Kidney (tissue), 14 donors: ENCODE results near the gene CD320. TPM values are rescaled to one million over a fixed set of nuclear protein-coding genes. Genes with fewer than 3 reads are reported as not detected.
"Not testable (repeated sequence)": the region's sequence is repeated elsewhere in the genome, so short reads cannot be mapped to it uniquely, and the experiment has no call there.

Experiments
- DNase-seq, 5 donors: peaks; one replicate each; pipeline ENCODE4 v3.0.0-alpha.2; 2013 to 2020
- FAIRE-seq: peaks from 2 replicates; lab custom pipeline; 2012; peaks lifted over from hg19 to GRCh38; lab: Jason Lieb, UNC
- H3K27ac ChIP-seq, 2 donors: one replicate each; pipeline ENCODE4 v1.7.0; 2013; ENCODE audit warnings: low read depth in 2 of 2, low read length in 2 of 2, inconsistent platforms in 1 of 2
- H3K27me3 ChIP-seq: one replicate; pipeline ENCODE4 v1.7.1; 2013; ENCODE audit warnings: low read length, inconsistent platforms; ENCODE audit not compliant: control insufficient read depth, insufficient read depth
- H3K36me3 ChIP-seq, 3 donors: one replicate each; pipeline versions ENCODE4 v1.7.0 to v1.7.1; 2013; ENCODE audit warnings: low read length in 3 of 3, control low read depth in 1 of 3, inconsistent platforms in 1 of 3; ENCODE audit not compliant: insufficient read depth in 3 of 3, control insufficient read depth in 2 of 3
- H3K4me1 ChIP-seq, 3 donors: one replicate each; pipeline versions ENCODE4 v1.7.0 to v1.7.1; 2013; ENCODE audit warnings: low read length in 3 of 3, inconsistent platforms in 1 of 3, low read depth in 1 of 3; ENCODE audit not compliant: control insufficient read depth in 2 of 3, insufficient read depth in 2 of 3
- H3K4me3 ChIP-seq, 3 donors: one replicate each; pipeline versions ENCODE4 v1.7.0 to v1.8.1; 2013; ENCODE audit warnings: low read length in 3 of 3, control low read depth in 1 of 3, inconsistent platforms in 1 of 3
- H3K9ac ChIP-seq, 3 donors: one replicate each; pipeline versions ENCODE4 v1.7.0 to v1.7.1; 2013; ENCODE audit warnings: low read length in 3 of 3, control low read depth in 1 of 3, inconsistent platforms in 1 of 3
- H3K9me3 ChIP-seq, 3 donors: one replicate each; pipeline versions ENCODE4 v1.7.0 to v1.7.1; 2013; ENCODE audit warnings: low read length in 3 of 3, control low read depth in 1 of 3, inconsistent platforms in 1 of 3; ENCODE audit not compliant: control insufficient read depth in 2 of 3, insufficient read depth in 1 of 3
- CTCF ChIP-seq: IDR thresholded peaks from 3 replicates; pipeline ENCODE4 v1.5.1; 2012; ENCODE audit warnings: mild to moderate bottlenecking, moderate library complexity, borderline replicate concordance; ENCODE audit not compliant: insufficient read depth; ENCODE audit errors: extremely low read depth
- intact Hi-C: fragments of 100-400 bp; cut with DNase I; formaldehyde crosslinking; loops from one replicate; pipeline ENCODE4 v1.11.1; 2022
- polyA plus RNA-seq: library from polyadenylated mRNA; stranded (reverse); fragments of 350-450 nt; fragmentation: Illumina TruSeq; extraction: RNeasy Lipid Tissue Mini Kit (QIAGEN cat#74804); gene quantifications from one replicate; pipeline ENCODE4 v1.2.3, GENCODE V29; 2014; ENCODE audit warnings: low read depth, low replicate concordance; ENCODE audit not compliant: insufficient read depth
- total RNA-seq: library from RNA; stranded (reverse); fragmentation: NEBNext Ultra II Directional; extraction: Animal tissue kit (Norgen Biotek cat#: 25700); gene quantifications from one replicate; pipeline ENCODE4 v1.2.1, GENCODE V29; 2021
- donor health status: control.
- donor health status: control.
- donor health status: control.
- donor health status: control.
- donor health status: control.
- donor health status: DM: yes; HTN: yes; CAD: no.
- donor health status: Normal renal cell carcinoma (clear cell type).

CD320 gene
- total and polyA plus RNA-seq, 2 donors from 2014 or later, result 26.1 to 63.1 TPM

- peak overlapping the region; percentile 73 to 100 (median 96) for H3K9ac ChIP-seq
- intact Hi-C loops, result no loop called here
- FAIRE-seq, result no peak
- peak overlapping the region; percentile 75 to 99 (median 89) for H3K4me3 ChIP-seq
- H3K27ac ChIP-seq, result no peak overlapping the region
- no peak for DNase-seq
- no peaks in the 10 kb centered on the region for H3K27me3 ChIP-seq
- no peaks in the 10 kb centered on the region for H3K9me3 ChIP-seq
- peaks cover 3 to 22% (median 10%) of the 10 kb centered on the region in 3 donors for H3K4me1 ChIP-seq
- H3K36me3 ChIP-seq, result peaks cover 6 to 15% (median 9%) of the 10 kb centered on the region in 3 donors
- TF ChIP-seq CTCF, result no peak
Observed at GRCh38 chr19:8319807-8320520, 11.8 kb upstream of the CD320 start.

- FAIRE-seq, H3K27me3 ChIP-seq, DNase-seq, H3K27ac ChIP-seq, H3K9me3 ChIP-seq, H3K4me3 ChIP-seq, H3K9ac ChIP-seq, intact Hi-C loops: not testable (repeated sequence)
- H3K4me1 ChIP-seq, result peaks cover 3 to 22% (median 10%) of the 10 kb centered on the region in 3 donors
- H3K36me3 ChIP-seq, result peaks cover 9 to 20% (median 12%) of the 10 kb centered on the region in 3 donors
Observed at GRCh38 chr19:8318835-8319234, 10.7 kb upstream of the CD320 start.

DNA sequence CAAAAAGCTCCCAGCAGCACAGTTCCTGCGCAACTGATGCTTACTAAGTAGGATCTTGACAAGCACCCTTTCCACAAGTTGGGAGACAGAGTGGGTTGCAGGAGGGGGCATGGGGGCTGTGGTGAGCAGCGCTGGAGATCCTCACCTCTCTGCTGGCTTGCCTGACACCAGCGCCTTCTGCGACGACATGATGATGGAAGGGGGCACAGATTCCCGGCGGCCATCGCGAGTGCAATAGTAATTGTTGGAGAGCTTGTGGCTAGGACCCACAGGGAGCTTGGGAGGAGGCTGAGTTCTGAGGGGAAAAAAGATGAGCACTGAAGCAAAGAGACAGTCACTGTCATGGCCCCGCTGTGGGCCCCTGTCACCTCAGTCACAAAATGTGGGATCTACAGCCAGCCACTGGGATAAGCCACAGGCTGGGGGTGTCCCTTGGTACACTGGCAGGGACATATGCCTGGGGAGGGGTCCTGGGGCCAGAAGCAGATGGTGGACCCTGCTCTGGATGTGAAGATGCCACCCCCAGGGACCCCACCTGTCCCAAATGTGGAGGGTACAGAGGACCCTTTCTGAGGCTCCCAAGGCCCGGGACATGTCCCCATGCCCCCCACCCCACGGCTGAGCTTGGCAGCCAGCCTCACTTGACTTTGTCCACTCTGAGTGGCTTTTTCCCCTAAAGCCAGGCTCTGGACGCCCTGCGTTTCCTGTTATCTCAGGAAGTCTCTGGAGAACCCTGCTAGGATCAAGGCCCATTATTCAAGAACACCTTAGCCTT lies 8.4 kb upstream of the CD320 start:
- intact Hi-C loops, result no loop called here
- peak in 1 of 5 donors; percentile 69 for DNase-seq
- TF ChIP-seq CTCF, result no peak
- Histone ChIP-seq H3K27ac (no peak overlapping the region), H3K4me1 (peaks cover 0 to 14% (median 3%) of the 10 kb centered on the region in 3 donors), H3K9me3 (no peaks in the 10 kb centered on the region), H3K9ac (no peak overlapping the region), H3K27me3 (no peaks in the 10 kb centered on the region), H3K36me3 (peaks cover 3 to 12% (median 10%) of the 10 kb centered on the region in 3 donors), H3K4me3 (no peak overlapping the region)
- FAIRE-seq, result no peak

GRCh38 chr19:8314981-8315640 lies 7.0 kb upstream of the CD320 start:
- H3K27ac ChIP-seq, DNase-seq, H3K4me3 ChIP-seq, H3K9me3 ChIP-seq, H3K4me1 ChIP-seq, FAIRE-seq, intact Hi-C loops, H3K27me3 ChIP-seq, H3K9ac ChIP-seq: not testable (repeated sequence)
- H3K36me3 ChIP-seq, result peaks cover 3 to 17% (median 10%) of the 10 kb centered on the region in 3 donors
